Measurements from ENCODE around the gene ADAM12. TPM values are rescaled to one million over a fixed set of nuclear protein-coding genes. Genes with fewer than 3 reads are reported as not detected.

ADAM12 gene
- total RNA-seq, 1 experiment from 2014 or later = 33.8 TPM

GRCh38 chr10:126315494-126316177 lies 72.6 kb downstream of the ADAM12 start:
- DNase-seq (ENCODE audit: low read depth) = no peak

GRCh38 chr10:126314863-126315493 lies 73.3 kb downstream of the ADAM12 start:
- no peak for DNase-seq (ENCODE audit: low read depth)

- no peak for DNase-seq (ENCODE audit: low read depth)
Observed at GRCh38 chr10:126312167-126312566, 76.1 kb downstream of the ADAM12 start.

- no peak for DNase-seq (ENCODE audit: low read depth)
Observed at GRCh38 chr10:126309228-126309883, 78.9 kb downstream of the ADAM12 start.

GRCh38 chr10:126302826-126303665 lies 85.2 kb downstream of the ADAM12 start:
- no peak for DNase-seq (ENCODE audit: low read depth)

GRCh38 chr10:126302476-126302756 lies 85.9 kb downstream of the ADAM12 start:
- no peak for DNase-seq (ENCODE audit: low read depth)

GRCh38 chr10:126301701-126302475 lies 86.4 kb downstream of the ADAM12 start:
- DNase-seq (ENCODE audit: low read depth) = no peak

- no peak for DNase-seq (ENCODE audit: low read depth)
Observed at GRCh38 chr10:126294451-126294850, 93.8 kb downstream of the ADAM12 start.

GRCh38 chr10:126290232-126290631 lies 98.0 kb downstream of the ADAM12 start:
- DNase-seq (ENCODE audit: low read depth) = no peak

GRCh38 chr10:126288547-126289493 lies 99.5 kb downstream of the ADAM12 start:
- DNase-seq (ENCODE audit: low read depth) = no peak

- DNase-seq (ENCODE audit: low read depth) = no peak
Observed at GRCh38 chr10:126286256-126286780, 102.0 kb downstream of the ADAM12 start.

GRCh38 chr10:126283307-126283706 lies 105.0 kb downstream of the ADAM12 start:
- DNase-seq (ENCODE audit: low read depth) = no peak

- no peak for DNase-seq (ENCODE audit: low read depth)
Observed at GRCh38 chr10:126278851-126279250, 109.4 kb downstream of the ADAM12 start.

- DNase-seq (ENCODE audit: low read depth) = no peak
Observed at GRCh38 chr10:126277181-126277580, 111.1 kb downstream of the ADAM12 start.

GRCh38 chr10:126272526-126272925 lies 115.8 kb downstream of the ADAM12 start:
- no peak for DNase-seq (ENCODE audit: low read depth)

GRCh38 chr10:126270111-126270510 lies 118.2 kb downstream of the ADAM12 start:
- peak; percentile 90 for DNase-seq (ENCODE audit: low read depth)

- DNase-seq (ENCODE audit: low read depth) = no peak
Observed at GRCh38 chr10:126268013-126268920, 120.0 kb downstream of the ADAM12 start.

- no peak for DNase-seq (ENCODE audit: low read depth)
Observed at GRCh38 chr10:126264102-126265018, 123.9 kb downstream of the ADAM12 start.
